OCI-LY1 (cell line): ENCODE measurements around the gene FUT8.

ENCODE experiments used
- CTCF ChIP-seq: fragments of 200-600 bp; sonication (generic), shearing (Covaris generic); IDR thresholded peaks from 2 replicates; pipeline ENCODE4 v1.5.1; 2017; ENCODE audit warnings: mild to moderate bottlenecking, antibody characterized with exemption, low read length, moderate library complexity, mixed read lengths
- EZH2 ChIP-seq: fragments of 200-600 bp; sonication (generic), shearing (Covaris generic); IDR thresholded peaks from 2 replicates; pipeline ENCODE4 v1.8.0; 2017; ENCODE audit warnings: borderline replicate concordance, mixed run types, mild to moderate bottlenecking, antibody characterized with exemption, low read length, moderate library complexity, mixed read lengths

GRCh38 chr14:65479386-65479785, 66.9 kb downstream of the FUT8 start:
- no peak for TF ChIP-seq CTCF
- TF ChIP-seq EZH2, result no peak
